Panc1 (cell line): ENCODE measurements around the gene PNPO. TPM values are rescaled to one million over a fixed set of nuclear protein-coding genes. Genes with fewer than 3 reads are reported as not detected.

Source experiments
- ATAC-seq: fragments of 200-7000 bp; cut with Tn5 transposase; 2 replicates; pipeline ENCODE4 v1.9.1; 2020; ENCODE audit warnings: mild to moderate bottlenecking, moderate library complexity
- BruUV-seq: library from RNA; stranded (reverse); fragments of 400-500 nt; replicated peaks from 2 replicates; lab custom pipeline; 2021; lab: Mats Ljungman, UMichigan
- CTCF ChIA-PET: fragments of 300-600 bp; sonication (Branson Sonifier 250); formaldehyde crosslinking; loops from one replicate; lab custom pipeline; 2022; ENCODE audit warnings: antibody characterized with exemption; lab: Charles Lee
- POLR2A ChIA-PET: fragments of 300-600 bp; sonication (Branson Sonifier 250); formaldehyde crosslinking; loops from one replicate; lab custom pipeline; 2022; ENCODE audit warnings: antibody characterized with exemption; lab: Charles Lee
- DNase-seq: peaks from one replicate; pipeline ENCODE4 v3.0.0-alpha.2; 2010; ENCODE audit warnings: low read depth, low spot score
- H3K27ac ChIP-seq: 2 replicates; pipeline ENCODE4 v1.5.1; 2011; ENCODE audit warnings: mild to moderate bottlenecking, low read length, inconsistent platforms
- H3K27me3 ChIP-seq: fragments of 200-500 bp; sonication (Bioruptor generic); 2 replicates; pipeline ENCODE4 v1.6.0; 2014; ENCODE audit warnings: low read length, inconsistent platforms; ENCODE audit not compliant: control insufficient read depth, insufficient read depth
- H3K36me3 ChIP-seq: fragments of 200-500 bp; sonication (Bioruptor generic); 2 replicates; pipeline ENCODE4 v1.5.1; 2014; ENCODE audit warnings: inconsistent platforms, mild to moderate bottlenecking, low read length, moderate library complexity; ENCODE audit not compliant: control insufficient read depth, insufficient read depth
- H3K4me1 ChIP-seq: 2 replicates; pipeline ENCODE4 v1.5.1; 2011; ENCODE audit warnings: inconsistent platforms, mild to moderate bottlenecking, low read length, moderate library complexity; ENCODE audit not compliant: control insufficient read depth, insufficient read depth
- H3K4me3 ChIP-seq, 2 experiments: 2 replicates each; pipeline ENCODE4 v1.5.1; 2011 to 2012; ENCODE audit warnings: low read depth in 2 of 2, low read length in 2 of 2, mild to moderate bottlenecking in 2 of 2, inconsistent platforms in 1 of 2, moderate library complexity in 1 of 2
- H3K9me3 ChIP-seq: fragments of 200-500 bp; sonication (Bioruptor generic); 2 replicates; pipeline ENCODE4 v1.5.1; 2014; ENCODE audit warnings: low read depth, mild to moderate bottlenecking, inconsistent platforms, low read length, moderate library complexity; ENCODE audit not compliant: control insufficient read depth, insufficient read depth
- POLR2AphosphoS5 ChIP-seq: IDR thresholded peaks from 2 replicates; pipeline ENCODE4 v1.6.1; 2012; ENCODE audit warnings: mild to moderate bottlenecking, low read depth, low read length, moderate library complexity
- SIN3A ChIP-seq: IDR thresholded peaks from 2 replicates; pipeline ENCODE4 v1.6.1; 2012; ENCODE audit warnings: low read depth, mild to moderate bottlenecking, low read length, moderate library complexity, borderline replicate concordance; ENCODE audit not compliant: insufficient read depth
- TCF7L2 ChIP-seq: IDR thresholded peaks from 2 replicates; pipeline ENCODE4 v1.6.1; 2011; ENCODE audit warnings: mild to moderate bottlenecking, low read depth, low read length, inconsistent platforms
- in situ Hi-C: cut with HindIII; loops from 2 replicates; pipeline ENCODE4 v1.10.0; 2016; ENCODE audit warnings: low sequenced_read_pairs, low pct_unique_long_range_greater_than_20kb
- intact Hi-C: fragments of 100-400 bp; cut with micrococcal nuclease; formaldehyde crosslinking; loops from one replicate; pipeline ENCODE4 v1.10.0; 2022; ENCODE audit not compliant: unreplicated experiment
- total RNA-seq: library from RNA; stranded (reverse); gene quantifications from one replicate; pipeline ENCODE4 v1.2.1, GENCODE V29; 2021; ENCODE audit not compliant: unreplicated experiment
- TF ChIP-seq, protein P1 (sequence below): fragments of 450-650 bp; IDR thresholded peaks from 2 replicates; pipeline ENCODE4 v1.5.1; 2017; ENCODE audit warnings: mild to moderate bottlenecking
- TF ChIP-seq, protein P2 (sequence below), 2 experiments: IDR thresholded peaks; 2 replicates each; pipeline ENCODE4 v1.6.1; 2011 to 2012; ENCODE audit warnings: low read depth in 2 of 2, control low read depth in 1 of 2, low read length in 1 of 2, mild to moderate bottlenecking in 1 of 2, moderate library complexity in 1 of 2; ENCODE audit not compliant: insufficient read depth in 1 of 2

PNPO gene
- total RNA-seq, 1 experiment from 2014 or later = 20.1 TPM

DNA sequence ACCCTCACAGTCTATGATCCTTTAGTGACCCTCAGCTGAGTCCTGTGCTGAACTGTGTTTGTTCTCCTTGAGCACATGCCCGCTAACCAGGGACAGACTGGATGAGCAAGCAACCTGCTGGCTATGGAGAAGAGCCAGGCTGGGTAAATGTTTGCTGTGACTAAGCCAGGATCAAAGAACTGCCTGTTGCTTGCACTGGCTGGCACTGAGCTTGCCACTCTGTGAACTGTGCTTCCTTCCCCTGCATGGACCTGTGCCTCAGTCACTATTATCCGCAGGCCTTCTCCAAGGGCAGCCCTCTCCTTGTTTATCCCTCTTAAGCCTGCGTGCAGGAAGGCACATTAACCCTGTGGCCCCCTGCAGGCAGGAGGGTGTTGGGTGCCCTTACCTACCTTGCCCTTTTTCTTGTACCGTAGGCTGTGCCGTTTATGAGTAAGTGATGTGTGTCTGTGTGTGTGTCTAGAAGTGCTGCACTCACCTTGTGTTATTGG lies 7.4 kb downstream of the PNPO start:
- H3K36me3 ChIP-seq = no peaks in the 10 kb centered on the region
- ATAC-seq (peak; percentile 61), DNase-seq (no peak)
- TF ChIP-seq SIN3A (no peak), POLR2AphosphoS5 (no peak), TCF7L2 (no peak)
- TF ChIP-seq, protein P1, sequence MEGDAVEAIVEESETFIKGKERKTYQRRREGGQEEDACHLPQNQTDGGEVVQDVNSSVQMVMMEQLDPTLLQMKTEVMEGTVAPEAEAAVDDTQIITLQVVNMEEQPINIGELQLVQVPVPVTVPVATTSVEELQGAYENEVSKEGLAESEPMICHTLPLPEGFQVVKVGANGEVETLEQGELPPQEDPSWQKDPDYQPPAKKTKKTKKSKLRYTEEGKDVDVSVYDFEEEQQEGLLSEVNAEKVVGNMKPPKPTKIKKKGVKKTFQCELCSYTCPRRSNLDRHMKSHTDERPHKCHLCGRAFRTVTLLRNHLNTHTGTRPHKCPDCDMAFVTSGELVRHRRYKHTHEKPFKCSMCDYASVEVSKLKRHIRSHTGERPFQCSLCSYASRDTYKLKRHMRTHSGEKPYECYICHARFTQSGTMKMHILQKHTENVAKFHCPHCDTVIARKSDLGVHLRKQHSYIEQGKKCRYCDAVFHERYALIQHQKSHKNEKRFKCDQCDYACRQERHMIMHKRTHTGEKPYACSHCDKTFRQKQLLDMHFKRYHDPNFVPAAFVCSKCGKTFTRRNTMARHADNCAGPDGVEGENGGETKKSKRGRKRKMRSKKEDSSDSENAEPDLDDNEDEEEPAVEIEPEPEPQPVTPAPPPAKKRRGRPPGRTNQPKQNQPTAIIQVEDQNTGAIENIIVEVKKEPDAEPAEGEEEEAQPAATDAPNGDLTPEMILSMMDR = no peak
- TF ChIP-seq, protein P2, sequence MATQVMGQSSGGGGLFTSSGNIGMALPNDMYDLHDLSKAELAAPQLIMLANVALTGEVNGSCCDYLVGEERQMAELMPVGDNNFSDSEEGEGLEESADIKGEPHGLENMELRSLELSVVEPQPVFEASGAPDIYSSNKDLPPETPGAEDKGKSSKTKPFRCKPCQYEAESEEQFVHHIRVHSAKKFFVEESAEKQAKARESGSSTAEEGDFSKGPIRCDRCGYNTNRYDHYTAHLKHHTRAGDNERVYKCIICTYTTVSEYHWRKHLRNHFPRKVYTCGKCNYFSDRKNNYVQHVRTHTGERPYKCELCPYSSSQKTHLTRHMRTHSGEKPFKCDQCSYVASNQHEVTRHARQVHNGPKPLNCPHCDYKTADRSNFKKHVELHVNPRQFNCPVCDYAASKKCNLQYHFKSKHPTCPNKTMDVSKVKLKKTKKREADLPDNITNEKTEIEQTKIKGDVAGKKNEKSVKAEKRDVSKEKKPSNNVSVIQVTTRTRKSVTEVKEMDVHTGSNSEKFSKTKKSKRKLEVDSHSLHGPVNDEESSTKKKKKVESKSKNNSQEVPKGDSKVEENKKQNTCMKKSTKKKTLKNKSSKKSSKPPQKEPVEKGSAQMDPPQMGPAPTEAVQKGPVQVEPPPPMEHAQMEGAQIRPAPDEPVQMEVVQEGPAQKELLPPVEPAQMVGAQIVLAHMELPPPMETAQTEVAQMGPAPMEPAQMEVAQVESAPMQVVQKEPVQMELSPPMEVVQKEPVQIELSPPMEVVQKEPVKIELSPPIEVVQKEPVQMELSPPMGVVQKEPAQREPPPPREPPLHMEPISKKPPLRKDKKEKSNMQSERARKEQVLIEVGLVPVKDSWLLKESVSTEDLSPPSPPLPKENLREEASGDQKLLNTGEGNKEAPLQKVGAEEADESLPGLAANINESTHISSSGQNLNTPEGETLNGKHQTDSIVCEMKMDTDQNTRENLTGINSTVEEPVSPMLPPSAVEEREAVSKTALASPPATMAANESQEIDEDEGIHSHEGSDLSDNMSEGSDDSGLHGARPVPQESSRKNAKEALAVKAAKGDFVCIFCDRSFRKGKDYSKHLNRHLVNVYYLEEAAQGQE (IDR thresholded peaks at IDR 0.05; ENCODE audit: insufficient read depth in 1 of 2, low read depth in 2 of 2, low read length in 1 of 2) = no peak
- H3K9me3 ChIP-seq = no peaks in the 10 kb centered on the region
- ChIA-PET CTCF (interaction anchor here (2.6 to 3.2 kb wide), 2 partner anchors 22 to 69 kb away, joined by 21 to 22 read pairs; partner anchors contain the start of gene CDK5RAP3), POLR2A (interaction anchor here (0.6 kb wide), 1 partner anchor 100 kb away, joined by 3 read pairs; no protein-coding TSS in a partner anchor)
- H3K27ac ChIP-seq = peak overlapping the region; percentile 67
- no peak overlapping the region for H3K4me3 ChIP-seq
- intact Hi-C loops (loop anchor here (1.0 kb wide), 1 partner anchor 70 kb away; no protein-coding TSS in a partner anchor), in situ Hi-C loops (no loop called here)
- BruUV-seq = no TSS peak
- H3K27me3 ChIP-seq = no peaks in the 10 kb centered on the region
- peaks cover 13% of the 10 kb centered on the region for H3K4me1 ChIP-seq

DNA sequence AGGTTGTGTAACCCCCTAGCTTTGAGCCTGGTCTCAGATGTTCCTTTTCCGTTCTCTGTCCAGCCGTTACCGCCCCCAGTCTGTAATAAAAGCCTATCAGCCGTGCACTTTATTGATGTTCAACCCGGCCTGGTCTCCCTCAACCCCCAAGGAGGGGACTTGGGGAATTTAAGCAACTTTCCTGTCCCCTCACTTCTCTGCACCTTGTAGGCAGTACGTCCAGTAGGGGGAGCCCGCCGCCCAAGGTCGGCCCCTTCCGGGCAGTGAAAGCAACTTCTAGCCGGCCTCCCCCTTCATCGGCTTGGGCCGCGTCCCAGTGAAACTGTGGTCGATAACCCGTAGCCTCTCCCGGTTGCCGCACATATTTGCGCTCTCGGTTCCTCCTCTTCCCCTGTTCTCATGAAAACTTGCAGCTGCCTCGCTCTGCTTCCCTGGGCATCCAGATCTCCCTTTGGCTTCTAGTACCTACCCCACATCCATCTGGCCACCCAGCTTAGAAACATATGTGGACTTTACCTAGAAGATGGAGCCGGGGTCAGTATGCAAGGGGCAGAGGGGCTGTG lies 7.9 kb downstream of the PNPO start:
- ATAC-seq = peak; percentile 90
- intact Hi-C loops (loop anchor here (1.0 kb wide), 1 partner anchor 69 kb away; no protein-coding TSS in a partner anchor), in situ Hi-C loops (no loop called here)
- DNase-seq = no peak
- H3K36me3 ChIP-seq = no peaks in the 10 kb centered on the region
- no TSS peak for BruUV-seq
- H3K4me3 ChIP-seq = peak overlapping the region in 1 of 2 experiments; percentile 34; a peak in 2 of 4 replicates
- CTCF ChIA-PET = interaction anchor here (0.5 to 3.2 kb wide), 3 partner anchors 21 to 290 kb away, joined by 3 to 22 read pairs (median 21); partner anchors contain the start of gene CDK5RAP3
- H3K9me3 ChIP-seq = no peaks in the 10 kb centered on the region
- peaks cover 13% of the 10 kb centered on the region for H3K4me1 ChIP-seq
- POLR2A ChIA-PET = no interaction called here
- 0 out of 2 replicates have a peak, but pooled peaks have one; percentile 29 for TF ChIP-seq POLR2AphosphoS5
- TF ChIP-seq, protein P2 (IDR thresholded peaks at IDR 0.05; ENCODE audit: insufficient read depth in 1 of 2, low read depth in 2 of 2, low read length in 1 of 2) = no peak
- TF ChIP-seq TCF7L2 = no peak
- TF ChIP-seq SIN3A = no peak
- TF ChIP-seq, protein P1 = peak; percentile 98
- H3K27ac ChIP-seq = peak overlapping the region; percentile 67
- no peaks in the 10 kb centered on the region for H3K27me3 ChIP-seq
